Activated CD4-positive, alpha-beta T cell treated with anti-CD3 and anti-CD28 coated beads, Interleukin-2, amount 50 U/mL, for 1 hour (primary cell): ENCODE results near the gene PAPPA.

Source experiments
- DNase-seq: peaks from one replicate; pipeline ENCODE4 v3.0.0-alpha.2; 2020

The PAPPA gene

DNA sequence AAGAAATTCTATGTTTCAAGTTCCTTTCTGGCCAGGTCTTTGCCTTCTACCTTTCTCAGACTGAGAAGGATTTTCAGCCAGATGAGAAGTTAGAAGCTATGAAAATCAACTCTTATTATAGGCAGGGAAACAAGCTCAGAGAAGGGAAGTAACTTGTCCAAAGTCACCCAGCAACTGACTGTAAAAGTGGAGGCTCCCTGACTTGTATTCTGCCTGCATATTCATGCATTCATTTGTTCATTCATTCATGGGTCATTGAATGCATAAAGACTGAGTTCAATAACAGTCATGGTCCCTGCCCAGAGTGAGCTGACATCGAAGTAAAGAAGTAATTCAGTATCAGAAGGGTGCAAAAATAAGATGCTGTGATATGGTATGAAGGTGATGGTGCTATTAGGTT is 239.6 kb downstream of the PAPPA start:
- DNase-seq = no peak

DNA sequence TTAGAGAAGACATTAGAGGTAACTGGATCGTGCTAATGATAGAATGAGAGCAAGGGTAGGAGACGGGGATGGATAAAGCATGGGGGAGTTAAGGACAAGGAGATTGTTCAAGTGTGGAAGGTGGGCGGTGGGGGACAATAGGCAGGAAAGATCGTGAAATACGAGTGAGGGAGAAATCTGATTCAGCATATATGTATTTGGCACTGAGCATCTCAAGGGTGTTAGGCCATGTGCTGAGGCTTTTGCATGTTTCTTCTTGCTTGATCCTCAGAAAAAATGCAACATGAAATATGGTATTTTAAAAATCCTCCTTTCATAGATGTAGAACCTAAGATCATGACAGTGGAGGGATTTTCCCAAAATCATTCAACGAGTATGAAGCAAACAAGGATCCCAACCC is 240.5 kb downstream of the PAPPA start:
- DNase-seq = no peak

GRCh38 chr9:116394894-116395698 is 241.5 kb downstream of the PAPPA start:
- no peak for DNase-seq

- no peak for DNase-seq
These were observed 242.1 kb downstream of the PAPPA start for GRCh38 chr9:116395699-116396037.

DNA sequence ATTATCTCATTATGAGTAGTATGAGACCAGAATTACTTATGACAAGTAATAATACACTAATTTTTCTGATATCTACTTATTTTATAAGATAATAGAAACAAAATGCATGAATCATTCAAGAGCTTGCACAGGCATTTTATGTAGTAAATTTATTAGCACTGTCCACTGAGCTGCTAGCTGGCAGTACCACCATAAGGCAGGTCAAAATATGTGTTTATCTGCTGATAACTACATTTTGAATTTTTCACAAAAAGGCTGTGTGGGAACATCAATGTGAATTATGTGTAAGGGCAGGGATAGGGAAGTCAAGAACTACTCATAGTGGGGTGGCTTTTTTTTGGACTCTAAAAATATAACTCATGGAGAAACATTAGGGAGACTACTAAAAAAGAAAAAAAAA is 249.6 kb downstream of the PAPPA start:
- no peak for DNase-seq

- no peak for DNase-seq
These were observed 250.6 kb downstream of the PAPPA start for GRCh38 chr9:116404228-116404627.

GRCh38 chr9:116405321-116405720 is 251.7 kb downstream of the PAPPA start:
- no peak for DNase-seq

DNA sequence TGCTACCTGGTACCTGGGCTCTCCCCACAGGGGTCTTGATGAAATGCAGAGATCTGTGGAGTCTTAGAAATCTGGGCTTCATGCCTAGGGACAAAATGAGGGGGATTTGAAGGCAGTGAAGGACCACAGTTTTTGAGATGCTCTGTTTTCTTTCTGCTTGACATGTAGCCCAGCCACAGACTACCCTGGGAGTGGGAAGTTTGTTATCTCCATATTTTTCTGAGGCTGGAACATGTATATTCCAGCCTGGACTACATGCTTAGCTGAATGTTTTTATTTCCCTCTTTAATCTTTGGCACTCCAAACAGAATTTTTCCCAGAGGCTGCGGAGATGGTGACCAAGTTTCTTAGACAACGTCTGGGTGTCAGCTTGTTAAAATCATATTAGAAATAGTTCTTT is 252.9 kb downstream of the PAPPA start:
- DNase-seq = no peak

- DNase-seq = no peak
These were observed 255.5 kb downstream of the PAPPA start for GRCh38 chr9:116409129-116409528.

GRCh38 chr9:116409638-116410037 is 256.0 kb downstream of the PAPPA start:
- no peak for DNase-seq

GRCh38 chr9:116411506-116411905 is 257.9 kb downstream of the PAPPA start:
- DNase-seq = no peak

DNA sequence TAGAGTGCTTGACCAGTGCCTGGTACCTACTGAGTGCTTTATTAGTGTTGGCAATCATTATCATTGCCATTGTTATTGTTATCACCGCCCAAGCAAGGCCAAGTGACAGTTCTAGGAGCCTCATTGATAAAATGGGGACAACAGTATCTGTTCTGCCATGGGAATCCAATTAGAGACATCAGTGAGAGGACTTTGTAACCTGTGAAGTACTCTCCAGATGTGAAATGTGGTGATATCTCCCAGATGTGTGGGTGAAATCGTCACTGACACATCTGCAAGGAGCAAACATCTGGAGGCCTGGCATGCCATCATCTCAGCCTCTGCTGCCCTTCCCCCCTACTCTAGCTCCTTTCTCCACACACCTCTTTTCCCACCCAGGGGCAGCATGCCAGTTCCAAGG is 260.8 kb downstream of the PAPPA start:
- DNase-seq = no peak

DNA sequence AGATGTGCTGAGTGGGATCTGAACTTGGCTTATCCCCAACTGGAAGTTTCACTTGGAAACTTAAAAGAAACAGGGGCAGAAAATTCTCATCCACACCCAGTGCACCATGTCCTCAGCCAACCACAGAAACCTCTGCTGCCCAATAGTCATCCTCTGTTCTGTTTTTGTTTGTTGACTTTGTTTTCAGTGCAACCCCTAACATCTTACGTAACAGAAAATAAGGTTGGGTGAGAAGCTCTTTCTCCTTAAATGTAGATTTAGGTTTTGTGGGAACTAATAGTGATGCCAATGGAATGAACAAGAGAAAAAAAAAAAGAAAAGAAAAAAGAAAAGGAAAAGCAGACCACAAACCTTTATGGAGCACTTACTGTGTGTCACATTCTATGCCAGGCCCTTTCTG is 262.8 kb downstream of the PAPPA start:
- DNase-seq = no peak

- no peak for DNase-seq
These were observed 263.9 kb downstream of the PAPPA start for GRCh38 chr9:116417464-116417863.

DNA sequence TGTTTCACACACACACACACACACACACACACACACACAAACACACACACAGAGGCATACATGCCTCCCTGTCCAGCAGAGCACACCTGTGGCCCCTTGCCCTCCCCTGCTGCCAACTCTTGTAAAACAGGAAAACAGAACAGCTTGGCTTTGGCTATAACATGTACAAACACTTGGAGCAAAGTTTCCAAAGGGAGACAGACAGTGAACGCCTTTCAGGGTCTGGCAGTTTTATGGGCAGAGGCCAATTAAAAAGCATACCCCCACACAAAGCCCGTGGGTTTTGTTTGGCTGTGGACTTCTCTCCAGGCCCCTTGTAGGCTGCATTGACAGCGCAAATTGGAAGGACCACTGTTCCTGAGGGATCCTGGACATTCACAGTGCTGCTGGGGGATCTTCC is 265.6 kb downstream of the PAPPA start:
- no peak for DNase-seq

DNA sequence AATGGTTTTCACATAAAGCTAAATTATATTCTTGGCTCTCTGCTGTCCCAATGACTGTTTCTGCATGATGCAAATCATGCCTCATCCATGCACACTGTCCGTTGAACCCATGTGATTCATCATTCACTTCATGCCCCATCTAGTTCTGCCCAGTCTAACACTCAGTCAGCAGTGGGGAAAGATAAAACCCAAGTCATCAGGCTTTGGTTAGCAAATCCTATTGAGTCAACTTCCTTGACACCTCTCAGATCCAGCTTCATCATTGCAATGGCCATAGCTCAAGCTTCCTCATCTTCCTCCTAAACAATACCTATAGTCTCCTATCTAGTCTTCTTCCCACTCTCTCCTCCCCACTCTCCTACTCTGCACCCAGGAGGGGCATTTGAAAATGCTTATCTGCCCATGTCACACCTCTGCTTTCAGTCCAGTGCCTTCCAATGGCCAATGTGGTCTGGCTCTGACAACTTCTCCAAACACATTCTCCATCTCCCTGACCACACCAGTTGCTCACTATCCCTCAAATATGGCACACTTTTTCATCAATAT is 267.5 kb downstream of the PAPPA start:
- DNase-seq = no peak

- DNase-seq = no peak
These were observed 268.8 kb downstream of the PAPPA start for GRCh38 chr9:116422119-116422979.

- no peak for DNase-seq
These were observed 269.6 kb downstream of the PAPPA start for GRCh38 chr9:116423149-116423548.

DNA sequence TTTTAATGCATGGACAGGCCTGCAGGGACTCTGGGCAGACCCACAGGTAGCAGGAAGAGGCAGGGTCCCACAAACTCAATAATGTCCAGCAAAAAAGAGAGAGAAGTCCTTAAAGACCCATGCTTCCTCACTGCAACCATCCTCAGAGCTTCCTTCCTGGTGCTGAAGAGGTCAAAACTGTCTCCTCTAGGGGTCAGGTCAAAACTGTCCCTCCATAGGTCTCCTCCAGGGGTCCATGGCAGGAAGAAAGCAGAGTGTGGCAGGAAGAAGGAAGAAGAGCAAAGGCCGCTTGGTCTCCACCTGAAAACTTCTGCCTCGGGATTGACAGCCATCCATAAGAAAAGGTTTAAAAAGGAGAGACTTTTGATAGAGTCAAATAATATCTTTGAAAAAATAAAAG is 271.7 kb downstream of the PAPPA start:
- no peak for DNase-seq

DNA sequence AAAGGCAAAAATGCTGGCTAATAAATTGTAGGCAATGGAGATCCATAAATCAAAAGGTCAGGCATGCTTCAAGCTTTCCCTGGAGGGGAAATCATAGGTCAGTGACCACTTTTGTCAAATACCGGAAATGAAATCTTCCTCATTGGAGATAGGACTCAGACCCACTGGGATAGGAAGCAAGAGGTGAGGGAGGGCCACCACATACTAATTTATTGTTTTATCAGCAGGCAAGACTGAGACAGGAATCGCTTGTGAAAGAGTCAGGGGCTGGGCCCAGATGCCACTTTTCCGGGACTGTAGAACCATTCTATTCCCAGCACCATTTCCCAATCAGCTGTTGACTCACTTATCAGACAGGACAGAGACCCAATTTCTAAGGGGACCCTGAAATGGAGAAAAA is 277.3 kb downstream of the PAPPA start:
- DNase-seq = no peak

DNA sequence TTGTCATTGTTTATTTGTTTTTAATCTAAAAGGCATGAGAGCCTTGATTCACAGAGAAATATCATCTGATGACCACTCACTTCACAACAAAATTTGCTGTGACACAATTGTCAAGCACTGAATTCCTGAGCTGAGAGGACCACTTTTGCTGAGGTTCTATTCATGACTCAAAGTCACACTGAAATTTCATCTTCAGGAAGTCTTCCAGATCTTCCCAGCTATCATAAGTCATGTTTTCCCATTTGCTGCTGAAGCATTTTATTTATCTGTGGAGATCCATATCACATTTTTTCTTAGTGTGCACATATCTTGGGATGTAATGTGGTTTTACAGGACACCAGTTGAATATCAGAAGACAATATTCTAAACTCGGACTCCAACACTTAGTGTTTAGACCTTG is 278.5 kb downstream of the PAPPA start:
- no peak for DNase-seq

DNA sequence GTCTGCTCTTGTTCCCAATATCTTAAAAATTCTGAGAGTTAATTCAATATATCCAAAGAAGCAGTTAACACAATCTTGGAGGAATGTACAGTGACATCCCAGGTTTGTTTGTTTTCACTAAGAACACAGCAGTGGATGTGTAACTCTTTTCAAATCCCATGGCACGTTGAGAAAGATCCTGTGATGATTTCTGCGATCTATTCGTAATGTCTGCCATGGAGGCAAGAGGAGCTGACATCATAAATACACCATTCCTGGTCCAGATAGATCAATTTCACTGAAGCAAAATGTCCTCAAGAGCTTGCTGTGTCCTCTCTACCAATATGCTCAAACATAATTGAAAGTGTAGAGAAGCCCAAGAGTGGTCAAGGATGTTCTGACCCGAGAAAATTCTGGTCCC is 280.7 kb downstream of the PAPPA start:
- DNase-seq = no peak

GRCh38 chr9:116435706-116436105 is 282.1 kb downstream of the PAPPA start:
- no peak for DNase-seq

GRCh38 chr9:116436121-116436520 is 282.5 kb downstream of the PAPPA start:
- no peak for DNase-seq
